VCaP (cell line): ENCODE measurements around the gene ARHGAP22.

Experiments
- H3K27ac ChIP-seq: fragments of 450-650 bp; 2 replicates; pipeline ENCODE4 v1.5.1; 2017
- TF ChIP-seq, protein P1 (sequence below): fragments of 450-650 bp; conservative IDR thresholded peaks from 2 replicates; pipeline ENCODE4 v1.5.1; 2017; ENCODE audit warnings: mild to moderate bottlenecking, moderate library complexity

Gene ARHGAP22

DNA sequence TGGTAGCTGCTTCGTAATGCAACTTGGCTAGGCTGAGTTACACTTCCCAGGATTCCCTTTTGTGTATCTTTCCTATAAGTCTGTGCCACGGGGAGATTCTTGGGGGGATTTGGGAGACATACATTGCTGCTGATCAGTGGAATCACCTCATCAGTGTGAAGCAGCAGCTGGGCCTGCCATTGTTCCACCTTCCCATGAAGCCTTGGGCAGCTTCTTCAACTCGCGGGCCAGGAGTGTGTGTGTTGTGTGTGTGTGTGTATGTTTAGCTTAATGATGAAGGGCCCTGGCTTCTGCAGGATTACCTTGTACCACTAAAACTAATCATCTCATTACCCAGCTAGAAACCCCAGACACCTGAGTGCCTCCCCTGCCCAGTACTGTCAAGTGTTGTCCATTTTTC is 33.3 kb upstream of the ARHGAP22 start:
- no peak overlapping the region for H3K27ac ChIP-seq
- TF ChIP-seq, protein P1, sequence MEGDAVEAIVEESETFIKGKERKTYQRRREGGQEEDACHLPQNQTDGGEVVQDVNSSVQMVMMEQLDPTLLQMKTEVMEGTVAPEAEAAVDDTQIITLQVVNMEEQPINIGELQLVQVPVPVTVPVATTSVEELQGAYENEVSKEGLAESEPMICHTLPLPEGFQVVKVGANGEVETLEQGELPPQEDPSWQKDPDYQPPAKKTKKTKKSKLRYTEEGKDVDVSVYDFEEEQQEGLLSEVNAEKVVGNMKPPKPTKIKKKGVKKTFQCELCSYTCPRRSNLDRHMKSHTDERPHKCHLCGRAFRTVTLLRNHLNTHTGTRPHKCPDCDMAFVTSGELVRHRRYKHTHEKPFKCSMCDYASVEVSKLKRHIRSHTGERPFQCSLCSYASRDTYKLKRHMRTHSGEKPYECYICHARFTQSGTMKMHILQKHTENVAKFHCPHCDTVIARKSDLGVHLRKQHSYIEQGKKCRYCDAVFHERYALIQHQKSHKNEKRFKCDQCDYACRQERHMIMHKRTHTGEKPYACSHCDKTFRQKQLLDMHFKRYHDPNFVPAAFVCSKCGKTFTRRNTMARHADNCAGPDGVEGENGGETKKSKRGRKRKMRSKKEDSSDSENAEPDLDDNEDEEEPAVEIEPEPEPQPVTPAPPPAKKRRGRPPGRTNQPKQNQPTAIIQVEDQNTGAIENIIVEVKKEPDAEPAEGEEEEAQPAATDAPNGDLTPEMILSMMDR: no peak

DNA sequence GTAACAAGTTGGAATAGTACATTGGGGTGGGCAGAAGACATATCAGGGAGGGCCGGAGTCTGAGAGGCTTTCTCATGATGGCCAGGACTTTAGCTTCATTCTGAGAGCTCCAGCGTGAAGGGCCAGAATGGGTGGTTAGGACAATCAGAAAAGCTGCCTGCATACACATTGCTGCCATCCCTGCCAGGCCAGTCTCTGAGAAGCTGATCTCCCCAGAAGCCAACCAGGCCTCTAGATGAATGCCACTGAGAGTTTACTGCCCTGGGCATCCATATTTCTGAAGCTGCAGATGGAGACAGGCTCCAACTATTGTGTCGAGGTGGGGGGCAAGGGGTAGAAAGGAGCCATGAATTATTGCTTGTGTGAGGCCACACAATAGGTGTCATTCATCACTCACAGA is 32.0 kb upstream of the ARHGAP22 start:
- no peak overlapping the region for H3K27ac ChIP-seq
- TF ChIP-seq, protein P1: no peak

DNA sequence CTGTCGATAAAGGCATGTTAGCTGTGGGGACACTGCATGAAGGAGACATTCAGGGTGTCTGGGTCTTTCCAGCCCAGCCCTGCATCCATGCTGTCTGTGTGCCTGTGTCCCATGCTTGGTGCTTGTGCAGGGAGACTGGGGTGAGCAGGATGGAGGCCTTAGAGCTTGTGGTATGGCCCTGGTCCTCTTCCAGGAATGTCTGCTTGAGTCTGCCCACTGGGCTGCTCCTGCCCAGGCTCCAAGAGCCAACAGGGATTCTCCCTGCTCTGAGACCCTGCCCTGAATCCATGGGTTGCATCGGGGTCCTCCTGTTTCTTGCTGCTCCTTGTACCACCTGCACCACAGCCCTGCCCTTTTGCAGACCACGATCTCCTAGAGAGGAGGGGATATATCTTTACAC is 31.4 kb upstream of the ARHGAP22 start:
- H3K27ac ChIP-seq: no peak overlapping the region
- TF ChIP-seq, protein P1: no peak

DNA sequence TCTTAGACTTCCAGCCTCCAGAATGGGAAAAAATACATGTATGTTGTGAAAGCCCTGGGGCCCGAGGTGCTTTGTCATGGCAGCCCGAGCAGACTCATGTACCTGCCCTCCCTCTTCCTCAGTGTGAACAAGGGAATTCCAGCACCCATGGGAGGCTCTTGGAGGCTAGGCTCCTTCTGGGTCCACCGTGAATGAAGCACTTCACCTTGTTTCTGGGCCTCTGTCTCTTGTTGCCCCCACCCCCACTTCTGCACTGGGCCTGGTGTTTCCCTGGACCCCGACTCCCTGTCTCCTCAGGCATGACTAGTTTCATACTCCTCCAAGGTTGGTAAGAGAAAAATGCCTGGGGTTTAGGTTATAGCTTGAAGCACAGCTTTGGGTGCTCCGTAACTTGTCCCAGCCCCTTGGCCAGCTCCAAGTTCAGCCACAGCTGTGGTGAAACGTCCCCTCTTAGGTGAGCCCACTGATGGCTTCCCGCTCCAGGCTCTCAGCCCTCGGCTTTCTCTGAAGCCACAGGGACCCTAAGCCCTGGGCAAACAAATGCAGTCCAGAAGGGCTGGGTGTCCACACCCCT is 30.2 kb upstream of the ARHGAP22 start:
- no peak overlapping the region for H3K27ac ChIP-seq
- TF ChIP-seq, protein P1: no peak

- TF ChIP-seq, protein P1: no peak
- H3K27ac ChIP-seq: no peak overlapping the region
Measured at GRCh38 chr10:48634198-48634983, 29.5 kb upstream of the ARHGAP22 start.

- H3K27ac ChIP-seq: no peak overlapping the region
- TF ChIP-seq, protein P1: no peak
Measured at GRCh38 chr10:48633381-48634197, 28.7 kb upstream of the ARHGAP22 start.

DNA sequence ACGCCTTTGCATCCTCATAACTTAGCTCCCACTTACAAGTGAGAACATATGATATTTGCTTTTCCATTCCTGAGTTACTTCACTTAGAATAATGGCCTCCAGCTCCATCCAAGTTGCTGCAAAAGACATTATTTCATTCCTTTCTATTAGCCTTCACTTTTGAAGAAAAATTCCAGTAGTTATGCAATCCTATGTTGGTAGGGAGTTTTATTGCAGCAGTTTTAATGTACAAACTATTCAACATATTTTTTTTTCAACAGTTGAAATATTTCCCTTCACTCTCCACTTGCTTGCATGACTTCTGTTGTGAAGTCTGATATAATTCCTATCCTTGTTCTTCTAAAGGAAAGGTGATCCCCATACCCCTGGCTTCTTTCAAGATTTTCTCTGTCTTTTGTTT is 27.3 kb upstream of the ARHGAP22 start:
- TF ChIP-seq, protein P1: no peak
- H3K27ac ChIP-seq: no peak overlapping the region
